GM19099 (cell line): ENCODE results near the gene NID1.

Experiments
- POLR2A ChIP-seq: IDR thresholded peaks from 3 replicates; pipeline ENCODE4 v1.6.1; 2011; ENCODE audit warnings: low read depth; ENCODE audit not compliant: insufficient read length; ENCODE audit errors: extremely low read depth

The NID1 gene

GRCh38 chr1:235933766-235934116 lies 131.1 kb downstream of the NID1 start:
- no peak for TF ChIP-seq POLR2A

DNA sequence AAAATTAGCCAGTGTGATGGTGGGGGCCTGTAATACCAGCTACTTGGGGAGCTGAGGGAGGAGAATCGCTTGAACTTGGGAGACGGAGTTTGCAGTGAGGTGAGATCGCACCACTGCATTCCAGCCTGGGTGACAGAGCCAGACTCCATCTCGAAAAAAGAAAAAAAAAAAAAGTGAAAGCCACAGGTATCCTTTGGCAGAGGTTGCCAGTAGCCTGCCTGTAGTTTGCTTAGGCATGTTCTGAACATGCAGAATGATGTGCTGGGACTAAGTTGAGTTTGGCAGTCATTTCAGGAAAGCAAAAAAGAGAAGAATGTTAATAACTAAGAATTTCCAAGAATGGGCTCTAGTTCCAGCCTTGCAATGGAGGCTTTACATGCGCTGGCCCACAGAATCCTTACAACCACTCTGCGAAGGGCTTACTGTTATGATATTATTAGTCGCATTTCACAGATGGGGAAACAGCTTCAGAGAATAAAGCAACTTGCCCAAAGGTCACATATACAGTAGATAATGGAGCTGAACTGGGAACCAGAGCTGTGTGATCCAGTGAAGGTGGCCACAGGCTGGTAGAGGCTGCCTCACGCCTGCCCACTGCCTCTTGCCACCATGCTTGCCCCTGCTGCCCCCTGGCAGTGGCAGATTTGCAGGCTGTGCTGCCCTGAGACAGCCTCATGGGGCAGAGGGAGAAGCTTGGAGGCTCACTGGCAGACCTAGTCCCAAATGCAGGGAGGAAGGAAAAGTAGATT lies 131.7 kb downstream of the NID1 start:
- no peak for TF ChIP-seq POLR2A

- TF ChIP-seq POLR2A: no peak
Observed at GRCh38 chr1:235932090-235932510, 132.8 kb downstream of the NID1 start.

- no peak for TF ChIP-seq POLR2A
Observed at GRCh38 chr1:235931171-235931738, 133.6 kb downstream of the NID1 start.

DNA sequence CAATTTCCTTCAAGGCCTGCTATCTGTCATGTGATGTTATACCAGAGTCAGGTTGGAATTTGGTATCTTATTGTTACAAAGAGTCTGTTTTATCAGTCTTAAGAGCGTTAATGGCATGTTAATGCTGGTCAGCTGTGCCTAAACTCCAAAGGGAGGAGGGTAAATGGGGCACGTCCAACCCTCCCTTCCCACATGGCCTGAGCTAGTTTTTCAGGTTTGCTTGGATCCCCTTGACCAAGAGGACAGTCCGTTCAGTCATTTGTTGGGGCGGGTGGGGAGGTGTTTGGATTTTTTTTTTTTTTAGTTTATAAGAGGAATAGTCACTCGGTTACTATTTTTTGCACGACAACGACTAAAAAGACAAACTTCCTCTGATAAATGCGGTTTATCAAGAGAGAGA lies 134.3 kb downstream of the NID1 start:
- TF ChIP-seq POLR2A: no peak

GRCh38 chr1:235929216-235929615 lies 135.7 kb downstream of the NID1 start:
- TF ChIP-seq POLR2A: no peak

DNA sequence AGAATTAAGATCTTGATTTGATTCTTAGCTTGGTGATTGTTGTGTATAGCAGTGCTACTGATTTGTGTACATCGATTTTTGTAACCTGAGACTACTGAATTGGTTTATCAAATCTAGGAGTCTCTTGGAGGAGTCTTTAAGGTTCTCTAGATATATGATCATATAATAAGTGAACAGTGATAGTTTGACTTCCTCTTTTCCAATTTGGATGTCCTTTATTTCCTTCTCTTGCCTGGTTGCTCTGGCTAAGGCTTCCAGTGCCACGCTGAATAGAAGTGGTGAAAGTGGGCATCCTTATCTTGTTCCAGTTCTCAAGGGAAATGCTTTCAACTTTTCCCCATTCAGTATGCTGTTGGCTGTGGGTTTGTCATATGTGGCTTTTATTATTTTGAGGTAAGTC lies 136.7 kb downstream of the NID1 start:
- no peak for TF ChIP-seq POLR2A
